ENCODE measurements around the gene PCGF3. TPM values are rescaled to one million over a fixed set of nuclear protein-coding genes. Genes with fewer than 3 reads are reported as not detected.

The PCGF3 gene
- total and polyA plus RNA-seq, 2 experiments from 2014 or later, result 21.0 to 26.0 TPM

- Histone ChIP-seq H2AFZ (no peak overlapping the region), H3K4me2 (ENCODE audit: unreplicated experiment) (no peak overlapping the region), H3K27ac (no peak overlapping the region), H3K36me3 (ENCODE audit: low read depth) (no peaks in the 10 kb centered on the region), H3K9me3 (ENCODE audit: low read depth) (no peaks in the 10 kb centered on the region), H3K79me2 (ENCODE audit: insufficient read depth) (no peaks in the 10 kb centered on the region), H3K27me3 (replicated peaks; ENCODE audit: insufficient read depth) (peaks cover 39% of the 10 kb centered on the region), H3K9ac (no peak overlapping the region), H3K4me3 (no peak overlapping the region), H4K20me1 (ENCODE audit: insufficient read depth) (no peaks in the 10 kb centered on the region), H3K4me1 (ENCODE audit: insufficient read depth) (no peaks in the 10 kb centered on the region), H3F3A (ENCODE audit: insufficient read depth) (no peaks in the 10 kb centered on the region), H3K9me2 (ENCODE audit: insufficient read depth) (no peaks in the 10 kb centered on the region)
- in situ Hi-C loops (cut with MboI), result no loop called here
- no peak for DNase-seq
- no peak for TF ChIP-seq EZH2phosphoT487 (IDR thresholded peaks at IDR 0.05; ENCODE audit: insufficient read depth, low read depth)
- TF ChIP-seq EZH2 (IDR thresholded peaks at IDR 0.05; ENCODE audit: insufficient read depth, poor library complexity, severe bottlenecking), result no peak
- WGBS, 2 experiments (ENCODE audit: low coverage in 1 of 2, low lambda C conversion rate in 2 of 2, missing lambda C conversion rate in 2 of 2), result 73 to 74% methylated on average over 14 to 19 of the region's 19 CpGs
Measured at GRCh38 chr4:788006-788635, 82.5 kb downstream of the PCGF3 start.

- Histone ChIP-seq H2AFZ (no peak overlapping the region), H3K36me3 (ENCODE audit: low read depth) (no peaks in the 10 kb centered on the region), H3K9ac (no peak overlapping the region), H3K27me3 (replicated peaks; ENCODE audit: insufficient read depth) (peaks cover 46% of the 10 kb centered on the region), H3K9me2 (ENCODE audit: insufficient read depth) (no peaks in the 10 kb centered on the region), H3K4me1 (ENCODE audit: insufficient read depth) (no peaks in the 10 kb centered on the region), H3K79me2 (ENCODE audit: insufficient read depth) (no peaks in the 10 kb centered on the region), H3K4me3 (no peak overlapping the region), H3K4me2 (ENCODE audit: unreplicated experiment) (no peak overlapping the region), H3K9me3 (ENCODE audit: low read depth) (no peaks in the 10 kb centered on the region), H4K20me1 (ENCODE audit: insufficient read depth) (no peaks in the 10 kb centered on the region), H3K27ac (no peak overlapping the region), H3F3A (ENCODE audit: insufficient read depth) (no peaks in the 10 kb centered on the region)
- no peak for TF ChIP-seq EZH2 (IDR thresholded peaks at IDR 0.05; ENCODE audit: insufficient read depth, poor library complexity, severe bottlenecking)
- TF ChIP-seq EZH2phosphoT487 (IDR thresholded peaks at IDR 0.05; ENCODE audit: insufficient read depth, low read depth), result no peak
- no peak for DNase-seq
- WGBS, 2 experiments (ENCODE audit: low coverage in 1 of 2, low lambda C conversion rate in 2 of 2, missing lambda C conversion rate in 2 of 2), result 39 to 50% methylated on average over 15 to 18 of the region's 18 CpGs
- in situ Hi-C loops (cut with MboI), result no loop called here
Measured at GRCh38 chr4:788636-789297, 83.1 kb downstream of the PCGF3 start.

GRCh38 chr4:789571-790465 lies 84.2 kb downstream of the PCGF3 start:
- H3K27me3 ChIP-seq (replicated peaks; ENCODE audit: insufficient read depth), result peaks cover 56% of the 10 kb centered on the region
- H3K4me2 ChIP-seq (ENCODE audit: unreplicated experiment), result no peak overlapping the region
- no peak overlapping the region for H3K27ac ChIP-seq
- in situ Hi-C loops (cut with MboI), result no loop called here
- H3K36me3 ChIP-seq (ENCODE audit: low read depth), result no peaks in the 10 kb centered on the region
- TF ChIP-seq EZH2 (IDR thresholded peaks at IDR 0.05; ENCODE audit: insufficient read depth, poor library complexity, severe bottlenecking), result no peak
- TF ChIP-seq EZH2phosphoT487 (IDR thresholded peaks at IDR 0.05; ENCODE audit: insufficient read depth, low read depth), result no peak
- H3K9me3 ChIP-seq (ENCODE audit: low read depth), result no peaks in the 10 kb centered on the region
- no peaks in the 10 kb centered on the region for H3F3A ChIP-seq (ENCODE audit: insufficient read depth)
- no peaks in the 10 kb centered on the region for H4K20me1 ChIP-seq (ENCODE audit: insufficient read depth)
- no peaks in the 10 kb centered on the region for H3K79me2 ChIP-seq (ENCODE audit: insufficient read depth)
- DNase-seq, result no peak
- H3K4me1 ChIP-seq (ENCODE audit: insufficient read depth), result no peaks in the 10 kb centered on the region
- no peak overlapping the region for H3K9ac ChIP-seq
- 52 to 71% methylated on average over 16 to 26 of the region's 27 CpGs for WGBS, 2 experiments (ENCODE audit: low coverage in 1 of 2, low lambda C conversion rate in 2 of 2, missing lambda C conversion rate in 2 of 2)
- H2AFZ ChIP-seq, result no peak overlapping the region
- H3K9me2 ChIP-seq (ENCODE audit: insufficient read depth), result no peaks in the 10 kb centered on the region
- no peak overlapping the region for H3K4me3 ChIP-seq

- no peaks in the 10 kb centered on the region for H3K79me2 ChIP-seq (ENCODE audit: insufficient read depth)
- no peak overlapping the region for H3K4me3 ChIP-seq
- H2AFZ ChIP-seq, result no peak overlapping the region
- no peaks in the 10 kb centered on the region for H3K36me3 ChIP-seq (ENCODE audit: low read depth)
- TF ChIP-seq EZH2 (IDR thresholded peaks at IDR 0.05; ENCODE audit: insufficient read depth, poor library complexity, severe bottlenecking), result no peak
- no peak for TF ChIP-seq EZH2phosphoT487 (IDR thresholded peaks at IDR 0.05; ENCODE audit: insufficient read depth, low read depth)
- no peaks in the 10 kb centered on the region for H3F3A ChIP-seq (ENCODE audit: insufficient read depth)
- no peaks in the 10 kb centered on the region for H3K4me1 ChIP-seq (ENCODE audit: insufficient read depth)
- no peak overlapping the region for H3K4me2 ChIP-seq (ENCODE audit: unreplicated experiment)
- peaks cover 58% of the 10 kb centered on the region for H3K27me3 ChIP-seq (replicated peaks; ENCODE audit: insufficient read depth)
- no peak overlapping the region for H3K9ac ChIP-seq
- WGBS, 2 experiments (ENCODE audit: low coverage in 1 of 2, low lambda C conversion rate in 2 of 2, missing lambda C conversion rate in 2 of 2), result 44 to 49% methylated on average over 7 to 8 of the region's 8 CpGs
- DNase-seq, result no peak
- no peak overlapping the region for H3K27ac ChIP-seq
- H3K9me3 ChIP-seq (ENCODE audit: low read depth), result no peaks in the 10 kb centered on the region
- H3K9me2 ChIP-seq (ENCODE audit: insufficient read depth), result no peaks in the 10 kb centered on the region
- in situ Hi-C loops (cut with MboI), result no loop called here
- H4K20me1 ChIP-seq (ENCODE audit: insufficient read depth), result no peaks in the 10 kb centered on the region
Measured at GRCh38 chr4:790466-790820, 84.8 kb downstream of the PCGF3 start.

Data from GM23248 (cell line).